Type B pancreatic cell (in vitro differentiated cells): ENCODE measurements around the gene SERPINB13. TPM values are rescaled to one million over a fixed set of nuclear protein-coding genes. Genes with fewer than 3 reads are reported as not detected.

ENCODE experiments used
- DNase-seq: peaks from one replicate; pipeline ENCODE4 v3.0.0; 2021; ENCODE audit warnings: mixed read lengths; ENCODE audit not compliant: unreplicated experiment; ENCODE audit errors: extremely low spot score
- H3K27ac Mint-ChIP-seq: 2 replicates; pipeline ENCODE4 v1.8.0; 2021; ENCODE audit warnings: mild to moderate bottlenecking, mixed read lengths
- H3K27me3 Mint-ChIP-seq: 2 replicates; pipeline ENCODE4 v1.8.0; 2021; ENCODE audit warnings: mixed read lengths
- H3K36me3 Mint-ChIP-seq: 2 replicates; pipeline ENCODE4 v1.8.0; 2021; ENCODE audit warnings: mixed read lengths
- H3K4me1 Mint-ChIP-seq: one replicate; pipeline ENCODE4 v1.8.0; 2021; ENCODE audit warnings: mixed read lengths; ENCODE audit not compliant: unreplicated experiment
- H3K4me3 Mint-ChIP-seq: 2 replicates; pipeline ENCODE4 v1.8.0; 2021; ENCODE audit warnings: mild to moderate bottlenecking, mixed read lengths
- H3K9me3 Mint-ChIP-seq: 2 replicates; pipeline ENCODE4 v1.8.0; 2021; ENCODE audit warnings: mixed read lengths
- CTCF ChIP-seq: fragments of 200-600 bp; sonication (generic); conservative IDR thresholded peaks from 2 replicates; pipeline ENCODE4 v1.5.0; 2021; ENCODE audit warnings: antibody characterized with exemption, mild to moderate bottlenecking
- total RNA-seq: library from RNA; stranded (reverse); gene quantifications from 2 replicates; pipeline ENCODE4 v1.2.1, GENCODE V29; 2021; ENCODE audit warnings: low replicate concordance

The SERPINB13 gene
- total RNA-seq, 1 donor from 2014 or later: 3.7 TPM

- no peaks in the 10 kb centered on the region for H3K27me3 Mint-ChIP-seq
- H3K4me1 Mint-ChIP-seq: no peaks in the 10 kb centered on the region
- H3K4me3 Mint-ChIP-seq: no peak overlapping the region
- TF ChIP-seq CTCF: no peak
- H3K36me3 Mint-ChIP-seq: no peaks in the 10 kb centered on the region
- H3K27ac Mint-ChIP-seq: no peak overlapping the region
- no peaks in the 10 kb centered on the region for H3K9me3 Mint-ChIP-seq
- DNase-seq: no peak
These were observed 26.3 kb downstream of the SERPINB13 start for GRCh38 chr18:63613420-63613819.

- no peak overlapping the region for H3K4me3 Mint-ChIP-seq
- DNase-seq: no peak
- no peaks in the 10 kb centered on the region for H3K27me3 Mint-ChIP-seq
- peak overlapping the region; percentile 1 for H3K27ac Mint-ChIP-seq
- TF ChIP-seq CTCF: no peak
- no peaks in the 10 kb centered on the region for H3K4me1 Mint-ChIP-seq
- H3K9me3 Mint-ChIP-seq: peaks cover 7% of the 10 kb centered on the region
- no peaks in the 10 kb centered on the region for H3K36me3 Mint-ChIP-seq
These were observed 30.1 kb downstream of the SERPINB13 start for GRCh38 chr18:63617049-63617914.

GRCh38 chr18:63617915-63618234, 30.7 kb downstream of the SERPINB13 start:
- H3K27me3 Mint-ChIP-seq: no peaks in the 10 kb centered on the region
- no peaks in the 10 kb centered on the region for H3K4me1 Mint-ChIP-seq
- no peak overlapping the region for H3K27ac Mint-ChIP-seq
- peaks cover 7% of the 10 kb centered on the region for H3K9me3 Mint-ChIP-seq
- H3K4me3 Mint-ChIP-seq: no peak overlapping the region
- H3K36me3 Mint-ChIP-seq: no peaks in the 10 kb centered on the region
- no peak for DNase-seq
- no peak for TF ChIP-seq CTCF

- H3K9me3 Mint-ChIP-seq: peaks cover 15% of the 10 kb centered on the region
- no peak overlapping the region for H3K4me3 Mint-ChIP-seq
- H3K4me1 Mint-ChIP-seq: no peaks in the 10 kb centered on the region
- no peak overlapping the region for H3K27ac Mint-ChIP-seq
- H3K36me3 Mint-ChIP-seq: no peaks in the 10 kb centered on the region
- H3K27me3 Mint-ChIP-seq: no peaks in the 10 kb centered on the region
- TF ChIP-seq CTCF: no peak
- no peak for DNase-seq
These were observed 32.5 kb downstream of the SERPINB13 start for GRCh38 chr18:63619661-63620060.

- Mint-ChIP-seq H3K4me1 (no peaks in the 10 kb centered on the region), H3K27me3 (no peaks in the 10 kb centered on the region), H3K9me3 (peaks cover 35% of the 10 kb centered on the region), H3K4me3 (no peak overlapping the region), H3K27ac (no peak overlapping the region), H3K36me3 (no peaks in the 10 kb centered on the region)
- TF ChIP-seq CTCF: no peak
- no peak for DNase-seq
These were observed 37.7 kb downstream of the SERPINB13 start for GRCh38 chr18:63624863-63625262.
